Measurements from ENCODE around the gene SUCLG2. TPM values are rescaled to one million over a fixed set of nuclear protein-coding genes. Genes with fewer than 3 reads are reported as not detected.

SUCLG2 gene
- total RNA-seq, 1 experiment from 2014 or later = 38.5 TPM

GRCh38 chr3:67362686-67363085 is 291.7 kb downstream of the SUCLG2 start:
- no peaks in the 10 kb centered on the region for H3K9me3 ChIP-seq (ENCODE audit: control insufficient read depth, low read depth, low read length)
- no CpG with 5 or more reads among the region's 4 CpGs for WGBS (ENCODE audit: extremely low coverage, insufficient read length, low lambda C conversion rate)
- no peaks in the 10 kb centered on the region; a peak in 1 of 7 replicates for H3K36me3 Mint-ChIP-seq (ENCODE audit: insufficient read depth in 1 of 3, low read depth in 3 of 3)

More at GRCh38 chr3:67362686-67363085, 291.7 kb downstream of the SUCLG2 start:
- H3K14ac ChIP-seq (ENCODE audit: insufficient read depth, low read length) = no peak overlapping the region
- no peak for TF ChIP-seq CTCF (conservative IDR thresholded peaks at IDR 0.05)
- H3K18ac ChIP-seq (ENCODE audit: insufficient read length, low read depth, low read length) = no peak overlapping the region
- H4K91ac ChIP-seq (ENCODE audit: insufficient read length, low read depth, low read length) = no peak overlapping the region
- peak; percentile 32 for DNase-seq
- no peaks in the 10 kb centered on the region for H3K79me1 ChIP-seq (ENCODE audit: insufficient read depth, low read depth, low read length, poor library complexity, severe bottlenecking)
- Mint-ChIP-seq H3K4me1 (peaks cover 9 to 14% of the 10 kb centered on the region in 2 experiments), H3K9me3 (no peaks in the 10 kb centered on the region; a peak in 1 of 5 replicates), H3K4me3 (no peak overlapping the region), H3K27me3 (ENCODE audit: low read depth) (no peaks in the 10 kb centered on the region), H3K27ac (peak overlapping the region in 1 of 3 experiments; percentile 80; a peak in 1 of 7 replicates)
- H3K27ac ChIP-seq (ENCODE audit: insufficient read length, low read depth, low read length) = no peak overlapping the region
- no peak overlapping the region for H3K56ac ChIP-seq (ENCODE audit: insufficient read length, low read depth, low read length)
- H2BK120ac ChIP-seq (ENCODE audit: low read depth, low read length, poor library complexity, severe bottlenecking) = no peak overlapping the region
- no peak overlapping the region for H4K5ac ChIP-seq (ENCODE audit: insufficient read length, low read depth, low read length)
- H2AFZ ChIP-seq (ENCODE audit: low read length) = no peak overlapping the region
- H3K9ac ChIP-seq (ENCODE audit: extremely low read depth, insufficient read length, low read length) = no peak overlapping the region
- no peak overlapping the region for H2BK20ac ChIP-seq (ENCODE audit: low read depth, low read length, poor library complexity, severe bottlenecking)
- no peaks in the 10 kb centered on the region for H4K20me1 ChIP-seq (ENCODE audit: control insufficient read depth, insufficient read depth, insufficient read length)
- H3K23me2 ChIP-seq (ENCODE audit: insufficient read length, low read depth, low read length, poor library complexity, severe bottlenecking) = no peaks in the 10 kb centered on the region
- no peaks in the 10 kb centered on the region for H3K79me2 ChIP-seq (ENCODE audit: insufficient read depth, low read length)
- no peaks in the 10 kb centered on the region for H3K27me3 ChIP-seq (ENCODE audit: insufficient read depth, low read length)
- H3K4ac ChIP-seq (ENCODE audit: low read depth, low read length) = no peak overlapping the region
- no peak overlapping the region for H3T11ph ChIP-seq (ENCODE audit: low read length)
- H3K4me2 ChIP-seq (ENCODE audit: insufficient read depth, insufficient read length, low read length) = no peak overlapping the region
- no peaks in the 10 kb centered on the region for H3K4me1 ChIP-seq (ENCODE audit: insufficient read depth, low read length)
- no peak overlapping the region for H2BK15ac ChIP-seq (ENCODE audit: low read depth, low read length)
- H2BK12ac ChIP-seq (ENCODE audit: insufficient read length, low read depth, low read length) = no peak overlapping the region
- no peak overlapping the region for H2AK5ac ChIP-seq (ENCODE audit: insufficient read length, low read length)
- H2BK5ac ChIP-seq (ENCODE audit: insufficient read length, low read length) = no peak overlapping the region
- no peak overlapping the region for H3K23ac ChIP-seq (ENCODE audit: insufficient read length, low read depth, low read length)
- H4K8ac ChIP-seq (replicated peaks; ENCODE audit: insufficient read length, low read depth, low read length) = no peak overlapping the region

Measured in H9 (cell line).